Placental epithelial cell (primary cell): ENCODE data around the gene PRODH. TPM values are rescaled to one million over a fixed set of nuclear protein-coding genes. Genes with fewer than 3 reads are reported as not detected.

Experiments used
- total RNA-seq: library from RNA; depleted of rRNA; stranded (reverse); fragments of >200 nt; gene quantifications from 2 replicates; pipeline ENCODE4 v1.2.3, GENCODE V29; 2012

Gene PRODH, protein sequence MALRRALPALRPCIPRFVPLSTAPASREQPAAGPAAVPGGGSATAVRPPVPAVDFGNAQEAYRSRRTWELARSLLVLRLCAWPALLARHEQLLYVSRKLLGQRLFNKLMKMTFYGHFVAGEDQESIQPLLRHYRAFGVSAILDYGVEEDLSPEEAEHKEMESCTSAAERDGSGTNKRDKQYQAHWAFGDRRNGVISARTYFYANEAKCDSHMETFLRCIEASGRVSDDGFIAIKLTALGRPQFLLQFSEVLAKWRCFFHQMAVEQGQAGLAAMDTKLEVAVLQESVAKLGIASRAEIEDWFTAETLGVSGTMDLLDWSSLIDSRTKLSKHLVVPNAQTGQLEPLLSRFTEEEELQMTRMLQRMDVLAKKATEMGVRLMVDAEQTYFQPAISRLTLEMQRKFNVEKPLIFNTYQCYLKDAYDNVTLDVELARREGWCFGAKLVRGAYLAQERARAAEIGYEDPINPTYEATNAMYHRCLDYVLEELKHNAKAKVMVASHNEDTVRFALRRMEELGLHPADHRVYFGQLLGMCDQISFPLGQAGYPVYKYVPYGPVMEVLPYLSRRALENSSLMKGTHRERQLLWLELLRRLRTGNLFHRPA
- 0.11 and 0.79 TPM in 2 replicates for total RNA-seq

DNA sequence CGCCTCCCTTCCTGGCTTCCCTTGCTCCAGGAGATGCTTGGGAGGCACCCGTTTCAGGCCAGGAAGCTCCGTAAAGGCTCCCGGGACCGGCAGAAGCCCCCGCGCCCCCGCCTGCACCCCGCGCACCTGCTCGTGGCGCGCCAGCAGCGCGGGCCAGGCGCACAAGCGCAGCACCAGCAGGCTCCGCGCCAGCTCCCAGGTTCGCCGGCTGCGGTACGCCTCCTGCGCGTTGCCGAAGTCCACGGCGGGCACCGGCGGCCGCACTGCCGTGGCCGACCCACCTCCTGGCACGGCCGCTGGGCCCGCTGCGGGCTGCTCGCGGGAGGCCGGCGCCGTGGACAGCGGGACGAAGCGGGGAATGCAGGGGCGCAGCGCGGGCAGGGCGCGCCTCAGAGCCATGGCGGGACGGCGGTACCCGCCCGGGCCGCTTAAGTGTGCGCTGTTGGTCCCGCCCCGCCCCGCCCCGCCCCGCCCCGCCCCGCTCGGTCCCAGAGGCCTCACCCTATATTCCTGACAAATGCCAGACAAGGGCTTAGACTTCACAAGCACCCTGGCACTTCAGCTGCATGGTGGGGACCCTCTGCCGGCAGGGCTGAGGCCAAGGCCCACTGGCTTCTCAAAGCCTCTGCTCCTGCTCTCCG is at the start of gene PRODH:
PRODH (minus strand) TSS at position 405 of the 641 bp plus-strand sequence; CDS start at position 399, 6 bp downstream.

DNA sequence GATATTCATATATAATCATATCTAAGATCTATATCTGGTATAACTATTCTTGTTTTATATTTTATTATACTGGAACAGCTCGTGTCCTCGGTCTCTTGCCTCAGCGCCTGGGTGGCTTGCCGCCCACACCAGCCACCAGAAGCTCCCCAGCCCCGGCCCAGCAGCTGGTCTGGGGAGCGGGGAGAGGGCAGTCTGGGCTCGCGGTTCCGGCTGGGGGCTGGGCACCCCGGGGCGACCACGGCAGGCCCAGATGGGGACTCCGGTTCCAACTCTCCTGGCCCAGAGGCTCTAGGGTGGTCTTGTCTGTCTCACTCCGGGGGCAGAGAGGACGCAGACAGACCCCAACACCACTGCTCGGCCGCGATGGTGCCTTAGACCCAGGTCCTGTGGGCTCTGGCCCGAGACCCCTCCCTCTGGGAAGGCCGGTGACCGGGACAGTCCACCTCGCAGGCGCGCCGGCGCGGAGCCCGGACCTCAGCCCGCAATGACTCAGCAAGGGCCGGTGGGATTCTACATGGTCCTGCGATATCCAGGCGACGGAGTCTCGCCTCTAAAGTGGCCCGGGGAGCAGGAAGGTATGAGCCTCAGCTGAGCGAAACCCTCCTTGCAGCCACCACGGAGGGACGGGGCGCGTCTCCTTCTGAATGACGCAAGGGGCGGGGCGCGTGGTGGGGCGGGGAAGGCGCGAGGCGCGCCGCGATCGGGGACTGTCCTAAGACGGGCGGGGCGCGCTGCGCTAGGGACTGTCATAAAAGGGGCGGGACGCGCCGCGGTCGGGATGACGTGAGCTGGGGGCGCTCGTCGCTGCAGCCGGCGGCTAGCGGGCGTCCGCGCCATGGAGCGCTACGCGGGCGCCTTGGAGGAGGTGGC is 30.3 kb downstream of the PRODH start, which contains the start of gene DGCR6:
DGCR6 (plus strand) TSS at position 781 of the 870 bp plus-strand sequence; CDS start at position 836, 55 bp downstream.

Other genes with a start within 250 kb of the PRODH start
- gene DGCR6, start 30.0 kb downstream of the PRODH start, total RNA-seq, result 2.0 and 5.5 TPM in 2 replicates
- 85.2 and 133 TPM in 2 replicates for gene DGCR2, start 186.1 kb upstream of the PRODH start, total RNA-seq
- not detected in 2 replicates for gene TSSK2, start 195.0 kb upstream of the PRODH start, total RNA-seq
- 11.0 and 18.7 TPM in 2 replicates for gene ESS2, start 208.4 kb upstream of the PRODH start, total RNA-seq
- not detected in 2 replicates for gene GSC2, start 214.0 kb upstream of the PRODH start, total RNA-seq
- gene SLC25A1, start 242.4 kb upstream of the PRODH start, total RNA-seq, result 94.6 and 158 TPM in 2 replicates